Measurements from ENCODE around the gene HCN2.
A peak's percentile ranks its signal among the peaks of the same experiment; 100 is the strongest.

Gene HCN2

DNA sequence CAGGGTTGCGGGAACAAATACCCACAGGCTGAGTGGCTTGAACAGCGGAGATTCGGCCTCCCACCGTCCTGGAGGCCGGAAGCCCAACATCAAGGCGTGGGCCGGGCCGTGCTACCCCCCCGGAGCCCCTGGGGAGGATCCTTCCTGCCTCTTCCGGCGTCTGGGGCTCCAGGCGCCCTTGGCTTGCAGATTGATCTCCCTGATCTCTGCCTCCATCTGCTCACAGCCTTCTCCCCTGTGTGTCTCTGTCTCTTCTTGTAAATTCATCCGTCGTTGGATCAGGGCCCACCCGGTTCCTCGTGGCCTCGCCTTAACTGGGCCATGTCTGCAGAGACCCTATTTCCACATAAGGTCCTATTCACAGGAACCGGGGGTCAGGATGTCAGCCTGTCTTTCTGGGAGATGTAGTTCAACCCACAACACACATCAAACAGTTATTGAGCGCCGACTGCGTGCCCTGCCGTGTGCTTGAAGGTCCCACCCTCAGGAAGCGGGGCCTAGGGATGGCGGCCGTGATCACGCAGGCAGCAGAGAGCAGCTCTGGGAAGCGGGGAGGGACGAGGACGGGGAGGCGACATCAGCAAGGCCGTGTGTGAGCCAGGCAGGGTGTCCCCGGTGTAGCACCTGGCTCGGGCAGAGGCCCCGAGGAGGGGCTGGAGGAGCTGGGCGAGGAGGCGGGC, 21.3 kb downstream of the HCN2 start:
- Mint-ChIP-seq H3K36me3 (peaks cover 4 to 22% of the 10 kb centered on the region in 2 donors), H3K27ac (peak overlapping the region; percentile 86), H3K4me3 (peak overlapping the region; percentile 74 to 80), H3K27me3 (peaks cover 0 to 3% of the 10 kb centered on the region in 2 donors), H3K9me3 (no peaks in the 10 kb centered on the region), H3K4me1 (peaks cover 12 to 14% of the 10 kb centered on the region in 2 donors)
- DNase-seq (no peak), ATAC-seq (replicated peaks) (peak; percentile 46 to 70)

DNA sequence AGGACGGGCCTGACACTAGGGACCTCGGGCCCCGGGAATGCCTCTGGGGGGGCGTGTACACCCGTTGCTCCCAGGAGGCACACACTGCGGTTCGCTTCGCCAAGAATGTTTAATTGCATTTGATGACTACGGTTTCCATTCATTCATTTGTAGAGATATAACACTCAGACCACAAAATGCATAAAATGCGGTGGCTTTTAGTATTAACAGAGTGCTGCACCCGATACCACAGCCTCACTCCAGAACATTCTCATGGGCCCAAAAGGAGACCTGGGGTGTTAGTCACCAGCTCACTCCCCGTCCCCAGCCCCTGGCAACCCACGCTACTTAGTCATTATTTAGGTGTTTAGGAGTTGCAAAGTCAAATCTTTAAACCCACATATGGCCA, 21.8 kb downstream of the HCN2 start:
- no peak for DNase-seq

DNA sequence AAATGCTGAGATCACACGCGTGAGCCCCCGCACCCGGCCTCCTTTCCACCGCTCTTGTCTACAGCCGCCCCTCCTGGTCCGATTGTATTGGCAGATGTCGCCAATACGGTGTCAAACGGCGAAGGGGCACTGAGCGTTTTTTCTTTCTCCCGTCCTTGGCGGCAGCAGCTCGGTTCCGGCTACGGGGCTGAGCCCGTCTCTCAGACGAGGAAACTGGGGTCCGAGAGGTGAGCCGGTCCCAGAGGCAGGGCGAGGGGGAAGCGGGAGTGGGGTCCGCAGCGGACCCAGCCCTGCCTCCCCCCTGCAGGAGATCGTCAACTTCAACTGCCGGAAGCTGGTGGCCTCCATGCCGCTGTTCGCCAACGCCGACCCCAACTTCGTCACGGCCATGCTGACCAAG, 23.3 kb downstream of the HCN2 start:
- no peak overlapping the region for H3K27ac Mint-ChIP-seq
- peaks cover 0 to 3% of the 10 kb centered on the region in 2 donors for H3K27me3 Mint-ChIP-seq
- no peaks in the 10 kb centered on the region for H3K9me3 Mint-ChIP-seq
- ATAC-seq (replicated peaks) (no peak), DNase-seq (no peak)
- no peak overlapping the region for H3K4me3 Mint-ChIP-seq
- H3K36me3 Mint-ChIP-seq, result peaks cover 13 to 32% of the 10 kb centered on the region in 2 donors
- H3K4me1 Mint-ChIP-seq, result peaks cover 12 to 16% of the 10 kb centered on the region in 2 donors

More for the DNA sequence above, 21.8 kb downstream of the HCN2 start:
- H3K4me1 Mint-ChIP-seq, result peaks cover 12 to 14% of the 10 kb centered on the region in 2 donors
- no peak overlapping the region for H3K27ac Mint-ChIP-seq
- H3K36me3 Mint-ChIP-seq, result peaks cover 4 to 22% of the 10 kb centered on the region in 2 donors
- peaks cover 0 to 3% of the 10 kb centered on the region in 2 donors for H3K27me3 Mint-ChIP-seq
- ATAC-seq (replicated peaks), result peak in 1 of 2 donors; percentile 38
- no peak overlapping the region for H3K4me3 Mint-ChIP-seq
- no peaks in the 10 kb centered on the region for H3K9me3 Mint-ChIP-seq

DNA sequence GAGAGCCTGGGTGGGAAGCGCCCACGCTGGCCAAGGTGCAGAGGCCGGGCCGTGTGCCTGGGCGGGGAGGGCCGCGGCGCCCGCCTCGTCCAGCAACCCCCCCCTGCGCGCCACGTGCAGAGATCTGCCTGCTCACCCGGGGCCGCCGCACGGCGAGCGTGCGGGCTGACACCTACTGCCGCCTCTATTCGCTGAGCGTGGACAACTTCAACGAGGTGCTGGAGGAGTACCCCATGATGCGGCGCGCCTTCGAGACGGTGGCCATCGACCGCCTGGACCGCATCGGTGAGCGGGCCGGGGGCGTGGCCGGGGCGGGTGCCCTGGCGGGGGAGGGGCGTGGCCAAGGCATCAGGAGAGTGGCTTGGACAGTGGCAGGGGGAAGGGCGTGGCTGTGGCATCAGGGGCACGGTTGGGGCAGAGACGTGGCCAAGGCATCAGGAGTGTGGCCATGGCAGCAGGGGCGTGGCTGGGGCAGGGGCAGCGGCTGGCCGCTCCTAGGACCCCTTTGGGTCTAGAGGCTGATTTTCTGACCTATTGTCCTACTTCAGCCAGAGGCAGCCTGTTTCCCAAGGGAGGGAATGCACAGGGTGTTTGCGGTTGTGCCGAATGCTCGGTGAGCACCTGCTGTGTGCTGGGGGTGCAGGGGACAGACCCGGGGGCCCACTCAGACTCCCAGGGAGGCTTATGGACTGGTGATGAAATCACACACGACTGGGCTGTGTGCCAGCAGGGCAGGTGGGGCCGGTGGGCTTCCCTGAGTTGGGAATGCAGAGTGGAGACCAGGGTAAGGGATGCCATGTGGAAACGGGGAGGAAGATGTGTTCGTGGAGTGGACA, 24.3 kb downstream of the HCN2 start:
- peaks cover 21 to 42% of the 10 kb centered on the region in 2 donors for H3K36me3 Mint-ChIP-seq
- H3K27me3 Mint-ChIP-seq, result peaks cover 0 to 5% of the 10 kb centered on the region in 2 donors
- peaks cover 12 to 16% of the 10 kb centered on the region in 2 donors for H3K4me1 Mint-ChIP-seq
- no peak for DNase-seq
- no peak overlapping the region for H3K27ac Mint-ChIP-seq
- no peak for ATAC-seq (replicated peaks)
- no peaks in the 10 kb centered on the region for H3K9me3 Mint-ChIP-seq
- no peak overlapping the region for H3K4me3 Mint-ChIP-seq

DNA sequence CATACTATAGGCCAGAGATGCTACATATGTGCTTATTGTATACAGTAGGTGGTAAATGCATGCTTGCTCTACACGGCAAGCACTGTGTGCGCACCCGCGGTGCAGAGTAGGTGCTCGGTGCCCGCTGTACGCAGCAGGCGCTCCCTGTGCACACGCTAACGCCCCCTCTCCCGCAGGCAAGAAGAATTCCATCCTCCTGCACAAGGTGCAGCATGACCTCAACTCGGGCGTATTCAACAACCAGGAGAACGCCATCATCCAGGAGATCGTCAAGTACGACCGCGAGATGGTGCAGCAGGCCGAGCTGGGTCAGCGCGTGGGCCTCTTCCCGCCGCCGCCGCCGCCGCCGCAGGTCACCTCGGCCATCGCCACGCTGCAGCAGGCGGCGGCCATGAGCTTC, 25.9 kb downstream of the HCN2 start:
- no peak overlapping the region for H3K27ac Mint-ChIP-seq
- H3K4me1 Mint-ChIP-seq, result peaks cover 11 to 14% of the 10 kb centered on the region in 2 donors
- DNase-seq, result no peak
- H3K27me3 Mint-ChIP-seq, result peaks cover 0 to 6% of the 10 kb centered on the region in 2 donors
- H3K9me3 Mint-ChIP-seq, result no peaks in the 10 kb centered on the region
- peaks cover 35 to 54% of the 10 kb centered on the region in 2 donors for H3K36me3 Mint-ChIP-seq
- ATAC-seq (replicated peaks), result peak; percentile 19 to 20
- H3K4me3 Mint-ChIP-seq, result peak overlapping the region in 1 of 2 donors; percentile 25

DNA sequence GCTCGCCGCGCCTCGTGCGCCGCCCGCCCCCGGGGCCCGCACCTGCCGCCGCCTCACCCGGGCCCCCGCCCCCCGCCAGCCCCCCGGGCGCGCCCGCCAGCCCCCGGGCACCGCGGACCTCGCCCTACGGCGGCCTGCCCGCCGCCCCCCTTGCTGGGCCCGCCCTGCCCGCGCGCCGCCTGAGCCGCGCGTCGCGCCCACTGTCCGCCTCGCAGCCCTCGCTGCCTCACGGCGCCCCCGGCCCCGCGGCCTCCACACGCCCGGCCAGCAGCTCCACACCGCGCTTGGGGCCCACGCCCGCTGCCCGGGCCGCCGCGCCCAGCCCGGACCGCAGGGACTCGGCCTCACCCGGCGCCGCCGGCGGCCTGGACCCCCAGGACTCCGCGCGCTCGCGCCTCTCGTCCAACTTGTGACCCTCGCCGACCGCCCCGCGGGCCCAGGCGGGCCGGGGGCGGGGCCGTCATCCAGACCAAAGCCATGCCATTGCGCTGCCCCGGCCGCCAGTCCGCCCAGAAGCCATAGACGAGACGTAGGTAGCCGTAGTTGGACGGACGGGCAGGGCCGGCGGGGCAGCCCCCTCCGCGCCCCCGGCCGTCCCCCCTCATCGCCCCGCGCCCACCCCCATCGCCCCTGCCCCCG, 26.5 kb downstream of the HCN2 start:
- ATAC-seq (replicated peaks), result peak; percentile 5
- Mint-ChIP-seq H3K9me3 (no peaks in the 10 kb centered on the region), H3K4me3 (no peak overlapping the region), H3K27me3 (peaks cover 0 to 6% of the 10 kb centered on the region in 2 donors), H3K4me1 (peaks cover 6 to 11% of the 10 kb centered on the region in 2 donors), H3K36me3 (peaks cover 35 to 54% of the 10 kb centered on the region in 2 donors), H3K27ac (no peak overlapping the region)
- DNase-seq, result no peak

DNA sequence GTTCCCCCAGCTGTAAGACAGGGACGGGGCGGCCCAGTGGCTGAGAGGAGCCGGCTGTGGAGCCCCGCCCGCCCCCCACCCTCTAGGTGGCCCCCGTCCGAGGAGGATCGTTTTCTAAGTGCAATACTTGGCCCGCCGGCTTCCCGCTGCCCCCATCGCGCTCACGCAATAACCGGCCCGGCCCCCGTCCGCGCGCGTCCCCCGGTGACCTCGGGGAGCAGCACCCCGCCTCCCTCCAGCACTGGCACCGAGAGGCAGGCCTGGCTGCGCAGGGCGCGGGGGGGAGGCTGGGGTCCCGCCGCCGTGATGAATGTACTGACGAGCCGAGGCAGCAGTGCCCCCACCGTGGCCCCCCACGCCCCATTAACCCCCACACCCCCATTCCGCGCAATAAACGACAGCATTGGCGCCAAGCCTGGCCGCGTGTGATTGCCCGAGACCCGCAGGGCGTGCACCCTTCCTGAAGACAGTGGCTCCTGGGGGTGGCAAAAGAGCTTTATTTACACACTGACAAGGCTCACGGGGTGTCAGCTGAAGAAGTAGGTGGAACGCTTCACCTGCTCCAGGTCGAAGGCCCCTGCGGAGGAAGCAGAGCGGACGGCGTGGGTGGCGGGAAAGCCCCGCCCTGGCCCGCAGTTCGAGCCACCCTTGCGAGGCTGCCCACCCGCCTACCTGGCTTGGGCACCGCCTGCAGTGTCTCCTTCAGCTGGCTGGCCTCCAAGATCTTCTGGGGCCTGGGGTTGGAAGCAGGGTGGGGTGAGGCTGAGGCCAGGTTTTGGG, 27.3 kb downstream of the HCN2 start:
- H3K4me1 Mint-ChIP-seq, result peaks cover 0 to 8% of the 10 kb centered on the region in 2 donors
- no peaks in the 10 kb centered on the region for H3K9me3 Mint-ChIP-seq
- peaks cover 35 to 57% of the 10 kb centered on the region in 2 donors for H3K36me3 Mint-ChIP-seq
- no peak for DNase-seq
- no peak overlapping the region for H3K4me3 Mint-ChIP-seq
- no peak overlapping the region for H3K27ac Mint-ChIP-seq
- peaks cover 0 to 6% of the 10 kb centered on the region in 2 donors for H3K27me3 Mint-ChIP-seq
- ATAC-seq (replicated peaks), result peak in 1 of 2 donors; percentile 33

DNA sequence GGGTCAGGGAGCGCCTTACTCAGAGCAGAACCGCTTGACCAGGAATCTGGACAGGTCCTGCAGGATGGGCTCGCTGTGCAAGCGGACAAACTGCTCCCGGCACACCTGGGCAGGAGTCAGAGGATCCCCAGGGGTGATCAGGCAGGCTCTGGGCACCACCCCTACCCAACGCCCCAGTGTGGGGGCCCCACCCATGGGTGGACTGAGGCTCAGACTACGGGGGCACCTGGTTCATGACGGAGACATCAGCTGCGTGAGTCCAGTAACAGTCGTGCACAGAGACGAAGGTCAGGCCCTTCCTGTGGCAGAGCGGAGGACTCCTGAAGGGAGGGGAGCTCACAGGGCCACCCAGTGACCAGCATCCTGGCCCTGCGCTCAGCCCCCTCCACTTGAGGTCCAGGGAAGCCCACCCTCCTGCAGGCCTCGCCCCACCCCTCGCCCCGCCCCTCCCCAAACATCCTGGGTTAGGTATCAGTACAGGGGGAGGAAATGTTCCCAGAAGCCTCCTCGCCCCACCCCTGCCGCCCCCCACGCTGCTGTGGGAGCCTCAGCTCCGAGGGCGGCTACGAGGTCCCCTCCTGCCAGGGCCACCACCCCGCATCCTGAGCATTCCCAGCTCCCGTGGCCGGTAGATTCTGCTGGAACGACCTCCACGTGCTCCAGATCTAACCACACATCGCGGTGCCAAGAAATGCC, 28.0 kb downstream of the HCN2 start:
- Mint-ChIP-seq H3K4me3 (no peak overlapping the region), H3K9me3 (no peaks in the 10 kb centered on the region), H3K36me3 (peaks cover 35 to 51% of the 10 kb centered on the region in 2 donors), H3K27ac (no peak overlapping the region), H3K27me3 (peaks cover 0 to 6% of the 10 kb centered on the region in 2 donors), H3K4me1 (peaks cover 0 to 8% of the 10 kb centered on the region in 2 donors)
- DNase-seq (no peak), ATAC-seq (replicated peaks) (no peak)

DNA sequence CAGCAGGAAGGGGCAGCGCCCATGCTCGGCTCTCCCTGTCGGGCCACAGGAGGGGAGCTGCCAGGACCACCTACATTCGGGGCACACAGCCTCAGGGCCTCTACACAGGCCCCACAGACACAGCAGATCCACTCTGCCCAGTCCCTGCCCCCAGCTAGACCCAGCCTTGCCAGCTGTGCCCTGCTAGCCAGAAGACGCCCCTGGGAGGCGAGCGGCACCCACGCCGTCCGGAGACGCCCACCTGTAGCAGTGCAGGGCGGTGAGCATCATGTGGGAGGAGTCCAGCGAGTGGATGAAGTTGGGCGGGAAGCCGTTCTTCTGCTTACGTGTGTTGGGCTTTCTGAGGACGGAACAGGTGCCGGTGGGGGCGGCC, 28.6 kb downstream of the HCN2 start:
- H3K27me3 Mint-ChIP-seq, result peaks cover 0 to 6% of the 10 kb centered on the region in 2 donors
- H3K4me3 Mint-ChIP-seq, result no peak overlapping the region
- no peak overlapping the region for H3K27ac Mint-ChIP-seq
- H3K9me3 Mint-ChIP-seq, result no peaks in the 10 kb centered on the region
- DNase-seq (no peak), ATAC-seq (replicated peaks) (no peak)
- peaks cover 34 to 47% of the 10 kb centered on the region in 2 donors for H3K36me3 Mint-ChIP-seq
- H3K4me1 Mint-ChIP-seq, result peaks cover 0 to 8% of the 10 kb centered on the region in 2 donors

DNA sequence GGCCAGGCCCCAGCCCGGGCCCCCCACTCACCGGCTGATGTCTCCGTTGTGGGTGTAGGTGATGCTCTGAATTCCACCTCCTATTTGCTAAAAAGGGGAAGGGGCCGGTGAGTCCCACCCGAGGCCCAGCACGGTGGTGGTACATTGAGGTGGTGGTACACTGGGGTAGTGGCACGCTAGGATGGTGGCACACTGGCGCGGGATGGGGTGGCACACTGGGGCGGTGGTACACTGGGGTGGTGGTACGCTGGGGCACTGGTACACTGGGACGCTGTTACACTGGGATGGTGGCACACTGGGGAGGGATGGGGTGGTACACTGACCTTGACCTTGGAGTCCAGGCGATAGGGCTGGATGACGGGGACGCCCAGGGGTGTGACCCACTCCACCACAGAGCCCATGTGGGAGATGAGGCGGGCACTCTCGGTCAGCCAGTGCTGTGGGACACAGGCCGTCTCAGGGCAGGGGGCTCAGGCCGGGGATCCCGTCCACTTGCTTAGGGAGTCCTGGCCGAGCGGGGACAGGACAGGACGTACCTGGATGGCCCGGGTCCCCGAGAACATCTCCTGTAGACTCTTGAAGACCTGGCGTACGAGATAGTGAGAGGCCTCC, 29.1 kb downstream of the HCN2 start:
- peaks cover 0 to 6% of the 10 kb centered on the region in 2 donors for H3K27me3 Mint-ChIP-seq
- H3K4me3 Mint-ChIP-seq, result no peak overlapping the region
- ATAC-seq (replicated peaks) (no peak), DNase-seq (no peak)
- H3K4me1 Mint-ChIP-seq, result peaks cover 0 to 8% of the 10 kb centered on the region in 2 donors
- peak overlapping the region; percentile 25 for H3K27ac Mint-ChIP-seq
- peaks cover 33 to 52% of the 10 kb centered on the region in 2 donors for H3K36me3 Mint-ChIP-seq
- no peaks in the 10 kb centered on the region for H3K9me3 Mint-ChIP-seq

DNA sequence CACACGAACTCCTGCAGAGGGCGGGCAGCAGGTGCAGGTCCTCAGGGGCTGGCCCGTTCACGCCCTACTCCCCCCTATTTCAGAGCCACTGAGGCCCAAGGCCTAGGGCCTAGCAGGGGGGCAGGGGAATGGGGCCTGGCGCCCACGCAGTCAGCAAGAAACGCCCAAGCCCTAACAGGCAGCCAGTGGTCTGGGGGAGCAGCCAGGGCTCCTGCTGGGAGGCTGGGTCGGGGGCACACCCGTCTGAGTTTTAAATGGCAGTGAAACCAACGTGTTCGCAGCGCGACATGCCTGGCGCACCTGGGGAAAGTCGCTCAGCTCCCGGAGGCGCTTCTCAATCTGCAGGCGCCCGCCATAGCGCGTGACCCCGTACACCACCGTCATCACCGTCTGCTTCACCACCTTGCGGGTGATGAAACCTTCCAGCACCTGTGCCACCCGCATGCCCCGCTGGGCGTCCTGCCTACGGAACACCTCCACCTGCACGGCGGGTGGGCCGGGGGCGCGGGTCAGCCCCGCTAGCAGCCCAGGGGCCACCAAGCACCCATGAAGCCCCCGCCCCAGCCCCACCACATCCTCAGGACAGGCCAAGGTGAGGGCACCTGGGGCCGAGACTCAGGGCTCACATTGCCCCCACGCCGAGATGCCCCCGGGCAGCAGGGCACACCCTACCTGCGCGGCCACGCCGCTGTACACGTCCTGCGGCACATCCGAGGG, 29.8 kb downstream of the HCN2 start:
- Mint-ChIP-seq H3K27ac (no peak overlapping the region), H3K4me1 (peaks cover 0 to 5% of the 10 kb centered on the region in 2 donors), H3K36me3 (peaks cover 31 to 52% of the 10 kb centered on the region in 2 donors), H3K9me3 (no peaks in the 10 kb centered on the region), H3K27me3 (peaks cover 0 to 6% of the 10 kb centered on the region in 2 donors), H3K4me3 (no peak overlapping the region)
- ATAC-seq (replicated peaks) (no peak), DNase-seq (no peak)

DNA sequence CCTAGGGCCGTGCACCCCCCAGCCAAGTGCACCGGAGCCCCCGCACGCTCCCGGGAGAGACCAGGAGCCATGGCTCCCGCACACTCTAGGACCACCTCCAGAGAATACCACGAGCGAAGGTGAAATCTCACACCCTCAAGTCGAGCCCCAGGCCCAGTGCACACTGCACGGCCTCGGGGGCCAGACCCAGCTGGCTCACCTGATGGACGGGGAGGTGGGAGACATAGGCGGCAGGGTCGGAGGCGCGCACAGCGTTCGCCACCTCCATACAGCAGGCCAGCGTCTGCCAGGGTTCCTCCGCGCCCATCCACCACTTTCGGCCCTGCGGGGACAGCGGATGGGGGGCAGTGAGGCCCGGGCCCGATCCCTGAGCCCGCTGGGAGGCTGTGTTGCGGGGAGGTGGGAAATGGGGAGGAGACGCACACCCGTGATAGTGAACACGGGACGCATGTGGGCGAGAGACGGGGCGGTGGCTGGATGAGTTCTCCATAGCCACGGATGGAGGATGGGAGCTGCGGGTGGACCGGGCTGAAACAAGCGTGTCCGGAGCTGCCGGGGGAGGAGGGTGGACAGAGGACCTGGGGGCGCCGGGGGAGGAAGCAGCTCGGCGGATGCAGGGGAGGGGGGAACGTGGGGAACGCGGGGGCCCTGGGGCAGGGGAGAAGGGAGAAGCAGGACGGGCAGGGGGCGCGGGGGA, 30.6 kb downstream of the HCN2 start:
- Mint-ChIP-seq H3K27me3 (peaks cover 0 to 6% of the 10 kb centered on the region in 2 donors), H3K9me3 (no peaks in the 10 kb centered on the region), H3K4me3 (no peak overlapping the region), H3K27ac (no peak overlapping the region), H3K4me1 (peaks cover 0 to 4% of the 10 kb centered on the region in 2 donors), H3K36me3 (peaks cover 31 to 50% of the 10 kb centered on the region in 2 donors)
- ATAC-seq (replicated peaks) (no peak), DNase-seq (no peak)
